Activated T-cell treated with anti-CD3 and anti-CD28 coated beads for 48 hours (primary cell): Measurements from ENCODE around the gene CGA.
"Not testable (repeated sequence)": the region's sequence is repeated elsewhere in the genome, so short reads cannot be mapped to it uniquely, and the experiment has no call there.

ENCODE experiments used
- DNase-seq: peaks from one replicate; pipeline ENCODE4 v3.0.0-alpha.2; 2020; ENCODE audit warnings: low read depth

The CGA gene

GRCh38 chr6:87095087-87095509 is at the start of gene CGA:
CGA (minus strand) TSS chr6:87095106; CDS start chr6:87088200, 6,906 bp downstream.
- DNase-seq, result no peak

- not testable (repeated sequence) for DNase-seq
Observed at GRCh38 chr6:87139927-87140326, 45.0 kb upstream of the CGA start.

GRCh38 chr6:87139236-87139635 is 44.3 kb upstream of the CGA start:
- DNase-seq, result no peak

GRCh38 chr6:87136963-87137362 is 42.1 kb upstream of the CGA start:
- DNase-seq, result no peak

GRCh38 chr6:87127737-87128136 is 32.8 kb upstream of the CGA start:
- DNase-seq, result no peak

- no peak for DNase-seq
Observed at GRCh38 chr6:87126501-87126900, 31.6 kb upstream of the CGA start.

GRCh38 chr6:87124074-87124473 is 29.2 kb upstream of the CGA start:
- DNase-seq, result no peak

- DNase-seq, result no peak
Observed at GRCh38 chr6:87122477-87122876, 27.6 kb upstream of the CGA start.

GRCh38 chr6:87118054-87118453 is 23.1 kb upstream of the CGA start:
- DNase-seq, result no peak

- DNase-seq, result no peak
Observed at GRCh38 chr6:87116922-87117321, 22.0 kb upstream of the CGA start.

- no peak for DNase-seq
Observed at GRCh38 chr6:87115402-87116135, 20.7 kb upstream of the CGA start.

- DNase-seq, result no peak
Observed at GRCh38 chr6:87110636-87111035, 15.7 kb upstream of the CGA start.

- DNase-seq, result no peak
Observed at GRCh38 chr6:87105823-87106222, 10.9 kb upstream of the CGA start.

GRCh38 chr6:87104667-87105066 is 9.8 kb upstream of the CGA start:
- DNase-seq, result no peak

GRCh38 chr6:87103977-87104601 is 9.2 kb upstream of the CGA start:
- DNase-seq, result no peak

- DNase-seq, result no peak
Observed at GRCh38 chr6:87102151-87102621, 7.3 kb upstream of the CGA start.

- DNase-seq, result no peak
Observed at GRCh38 chr6:87101067-87101466, 6.2 kb upstream of the CGA start.

GRCh38 chr6:87100216-87100615 is 5.3 kb upstream of the CGA start:
- no peak for DNase-seq

- DNase-seq, result no peak
Observed at GRCh38 chr6:87099472-87099871, 4.6 kb upstream of the CGA start.

- DNase-seq, result no peak
Observed at GRCh38 chr6:87094576-87094975, 330 bp downstream of the CGA start.

- DNase-seq, result no peak
Observed at GRCh38 chr6:87093651-87094050, 1.3 kb downstream of the CGA start.

GRCh38 chr6:87093199-87093598 is 1.7 kb downstream of the CGA start:
- no peak for DNase-seq

GRCh38 chr6:87092435-87092834 is 2.5 kb downstream of the CGA start:
- no peak for DNase-seq

- DNase-seq, result no peak
Observed at GRCh38 chr6:87089135-87089534, 5.8 kb downstream of the CGA start.
